Measurements from ENCODE around the gene TPD52L3.

Gene TPD52L3

DNA sequence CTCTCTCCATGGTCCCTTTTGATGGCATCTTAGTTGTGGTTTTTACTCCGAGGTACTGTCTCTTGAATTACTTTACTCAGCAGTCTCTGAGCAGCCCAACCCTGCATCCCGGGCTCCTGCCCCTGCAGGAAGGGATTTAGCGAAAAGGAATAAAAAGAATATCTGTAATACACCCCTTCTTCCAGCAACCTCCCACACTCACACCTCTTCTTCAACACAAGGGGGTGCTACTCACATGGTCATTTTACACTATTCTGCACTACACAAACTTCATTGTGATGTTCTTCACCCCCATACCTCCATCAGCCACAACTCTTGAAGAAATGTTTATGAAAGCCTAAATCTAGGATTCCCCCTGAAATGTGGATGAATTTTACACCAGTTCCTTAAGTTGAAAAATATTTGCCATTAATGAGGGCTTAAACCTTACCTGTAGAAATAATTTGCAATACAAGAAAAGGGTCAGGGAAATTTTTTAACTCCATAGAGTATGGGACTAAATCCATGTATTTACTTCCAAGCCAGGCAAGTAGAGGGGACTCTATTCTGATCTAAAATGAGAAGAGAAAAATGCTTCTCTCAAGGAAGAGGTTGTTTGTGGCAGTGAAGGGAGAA is 26.0 kb downstream of the TPD52L3 start:
- Histone ChIP-seq H3K27me3 (ENCODE audit: insufficient read depth, low read length, poor library complexity) (peaks cover 3% of the 10 kb centered on the region), H3K4me1 (ENCODE audit: insufficient read depth, low read length) (no peaks in the 10 kb centered on the region), H3K36me3 (ENCODE audit: insufficient read depth, low read length) (no peaks in the 10 kb centered on the region), H3K4me2 (ENCODE audit: insufficient read depth, low read length) (no peak overlapping the region), H3K79me2 (ENCODE audit: insufficient read depth, low read length) (no peaks in the 10 kb centered on the region), H3K27ac (ENCODE audit: low read length) (no peak overlapping the region), H2AFZ (ENCODE audit: low read depth, low read length) (no peak overlapping the region), H3K9me3 (ENCODE audit: insufficient read depth, low read length, severe bottlenecking) (no peaks in the 10 kb centered on the region), H3K4me3 (ENCODE audit: low read depth in 1 of 2, low read length in 2 of 2) (no peak overlapping the region), H3K9ac (ENCODE audit: low read depth, low read length) (no peak overlapping the region), H4K20me1 (ENCODE audit: insufficient read depth, low read length) (no peaks in the 10 kb centered on the region)
- TF ChIP-seq CTCF (IDR thresholded peaks at IDR 0.05; ENCODE audit: borderline replicate concordance, extremely low read depth, low read length, poor library complexity, severe bottlenecking) (peak; percentile 77), EZH2 (IDR thresholded peaks at IDR 0.05; ENCODE audit: borderline replicate concordance, low read depth, low read length, severe bottlenecking) (no peak)
- DNase-seq = peak; percentile 19
- peak; percentile 98 for ATAC-seq (ENCODE audit: insufficient read depth, low read depth)

- no peak overlapping the region for H3K9ac ChIP-seq (ENCODE audit: low read depth, low read length)
- no peak for ATAC-seq (ENCODE audit: insufficient read depth, low read depth)
- TF ChIP-seq CTCF (IDR thresholded peaks at IDR 0.05; ENCODE audit: borderline replicate concordance, extremely low read depth, low read length, poor library complexity, severe bottlenecking) (no peak), EZH2 (IDR thresholded peaks at IDR 0.05; ENCODE audit: borderline replicate concordance, low read depth, low read length, severe bottlenecking) (no peak)
- H3K27ac ChIP-seq (ENCODE audit: low read length) = no peak overlapping the region
- no peaks in the 10 kb centered on the region for H3K9me3 ChIP-seq (ENCODE audit: insufficient read depth, low read length, severe bottlenecking)
- no peak overlapping the region for H3K4me2 ChIP-seq (ENCODE audit: insufficient read depth, low read length)
- no peaks in the 10 kb centered on the region for H3K36me3 ChIP-seq (ENCODE audit: insufficient read depth, low read length)
- no peaks in the 10 kb centered on the region for H3K79me2 ChIP-seq (ENCODE audit: insufficient read depth, low read length)
- no peaks in the 10 kb centered on the region for H4K20me1 ChIP-seq (ENCODE audit: insufficient read depth, low read length)
- H2AFZ ChIP-seq (ENCODE audit: low read depth, low read length) = no peak overlapping the region
- DNase-seq = no peak
- H3K4me1 ChIP-seq (ENCODE audit: insufficient read depth, low read length) = no peaks in the 10 kb centered on the region
- H3K27me3 ChIP-seq (ENCODE audit: insufficient read depth, low read length, poor library complexity) = peaks cover 3% of the 10 kb centered on the region
- H3K4me3 ChIP-seq (ENCODE audit: low read depth in 1 of 2, low read length in 2 of 2) = no peak overlapping the region
These were observed 27.6 kb downstream of the TPD52L3 start for GRCh38 chr9:6355728-6356127.

- Histone ChIP-seq H3K4me1 (ENCODE audit: insufficient read depth, low read length) (no peaks in the 10 kb centered on the region), H3K27ac (ENCODE audit: low read length) (no peak overlapping the region), H3K27me3 (ENCODE audit: insufficient read depth, low read length, poor library complexity) (no peaks in the 10 kb centered on the region), H3K4me2 (ENCODE audit: insufficient read depth, low read length) (no peak overlapping the region), H4K20me1 (ENCODE audit: insufficient read depth, low read length) (no peaks in the 10 kb centered on the region), H3K36me3 (ENCODE audit: insufficient read depth, low read length) (no peaks in the 10 kb centered on the region), H3K9ac (ENCODE audit: low read depth, low read length) (no peak overlapping the region), H2AFZ (ENCODE audit: low read depth, low read length) (no peak overlapping the region), H3K9me3 (ENCODE audit: insufficient read depth, low read length, severe bottlenecking) (no peaks in the 10 kb centered on the region), H3K79me2 (ENCODE audit: insufficient read depth, low read length) (no peaks in the 10 kb centered on the region), H3K4me3 (ENCODE audit: low read depth in 1 of 2, low read length in 2 of 2) (no peak overlapping the region)
- TF ChIP-seq CTCF (IDR thresholded peaks at IDR 0.05; ENCODE audit: borderline replicate concordance, extremely low read depth, low read length, poor library complexity, severe bottlenecking) = no peak
- TF ChIP-seq EZH2 (IDR thresholded peaks at IDR 0.05; ENCODE audit: borderline replicate concordance, low read depth, low read length, severe bottlenecking) = no peak
- ATAC-seq (ENCODE audit: insufficient read depth, low read depth) (no peak), DNase-seq (no peak)
These were observed 28.3 kb downstream of the TPD52L3 start for GRCh38 chr9:6356441-6356840.
